HG03135 (cell line): ENCODE measurements around the gene PTPRZ1.

Experiments
- ATAC-seq: cut with Tn5 transposase; IDR thresholded peaks from one replicate; pipeline ENCODE4 v1.9.1; 2021; ENCODE audit warnings: mild to moderate bottlenecking, moderate library complexity; ENCODE audit not compliant: unreplicated experiment

Gene PTPRZ1

GRCh38 chr7:122100021-122100420 is 227.1 kb downstream of the PTPRZ1 start:
- ATAC-seq, result no peak

DNA sequence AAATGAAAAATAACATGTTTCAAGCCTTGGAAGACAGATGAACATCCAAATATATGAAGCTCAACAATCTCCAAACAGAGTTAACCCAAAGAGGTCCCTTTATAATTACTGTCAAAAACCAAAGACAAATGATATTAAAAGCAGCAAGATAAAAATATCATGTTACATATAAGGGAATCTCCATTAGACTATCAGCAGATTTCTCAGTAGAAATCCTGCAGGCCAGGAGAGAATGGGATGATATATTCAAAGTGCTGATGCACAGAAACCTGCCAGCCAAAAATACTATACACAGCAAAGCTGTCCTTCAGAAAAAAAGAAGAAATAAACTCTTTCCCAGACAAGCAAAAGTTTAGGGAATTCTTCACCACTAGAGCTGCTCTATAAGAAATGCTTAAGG is 230.1 kb downstream of the PTPRZ1 start:
- ATAC-seq, result no peak
